ENCODE results near the gene ECE1. TPM values are rescaled to one million over a fixed set of nuclear protein-coding genes. Genes with fewer than 3 reads are reported as not detected.

Gene ECE1
- total and polyA plus RNA-seq, 12 donors, result 86.1 to 588 (median 222) TPM

DNA sequence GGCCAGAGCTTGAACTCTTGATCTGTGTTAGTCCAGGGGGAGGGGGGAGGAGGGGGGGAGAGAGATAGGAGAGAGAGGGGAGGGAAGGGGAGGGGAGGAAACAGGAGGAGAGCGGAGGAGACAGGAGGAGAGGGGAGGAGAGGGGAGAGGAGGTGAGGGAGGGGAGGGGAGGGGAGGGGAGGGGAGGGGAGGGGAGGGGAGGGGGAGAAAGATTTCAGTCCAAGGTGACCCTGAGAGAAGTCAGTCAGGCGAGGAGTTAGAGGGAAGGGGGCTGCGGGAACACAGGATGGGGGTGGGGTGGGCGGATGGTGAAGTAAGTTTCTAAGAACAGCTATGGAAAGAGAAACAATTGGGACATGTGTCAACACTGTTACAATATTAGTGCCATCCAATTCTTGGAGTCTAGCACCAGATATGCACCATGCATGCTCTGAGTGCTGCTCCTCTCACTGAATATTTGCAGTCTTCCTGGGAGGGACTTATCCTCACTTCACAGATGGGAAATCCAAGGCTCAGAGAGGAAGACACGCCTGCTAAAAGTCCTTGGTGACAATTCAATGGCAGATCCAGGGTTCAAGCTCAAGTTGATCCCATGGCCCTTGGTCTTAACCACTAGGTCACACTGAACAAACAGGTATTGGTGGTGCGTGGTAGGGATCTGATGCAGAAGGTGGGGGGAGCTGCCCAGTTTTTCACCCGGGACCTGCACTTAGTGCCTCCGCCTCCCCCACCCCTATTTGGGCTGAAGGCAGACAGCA, 42.5 kb upstream of the ECE1 start:
- 45 to 49% (median 47%) methylated on average over 7 to 8 of the region's 8 CpGs for WGBS, 4 donors
- Histone ChIP-seq H3K27ac (peak overlapping the region; percentile 25 to 98 (median 94)), H3K4me1 (replicated peaks in 1 of 2) (peaks cover 85 to 93% of the 10 kb centered on the region in 2 donors), H3K27me3 (no peaks in the 10 kb centered on the region), H3K36me3 (replicated peaks in 1 of 2) (no peaks in the 10 kb centered on the region), H3K4me3 (no peak overlapping the region), H3K9me3 (replicated peaks in 1 of 3) (no peaks in the 10 kb centered on the region)
- DNase-seq, result peak in 5 of 7 donors; percentile 18 to 48 (median 38)
- TF ChIP-seq, protein P1, sequence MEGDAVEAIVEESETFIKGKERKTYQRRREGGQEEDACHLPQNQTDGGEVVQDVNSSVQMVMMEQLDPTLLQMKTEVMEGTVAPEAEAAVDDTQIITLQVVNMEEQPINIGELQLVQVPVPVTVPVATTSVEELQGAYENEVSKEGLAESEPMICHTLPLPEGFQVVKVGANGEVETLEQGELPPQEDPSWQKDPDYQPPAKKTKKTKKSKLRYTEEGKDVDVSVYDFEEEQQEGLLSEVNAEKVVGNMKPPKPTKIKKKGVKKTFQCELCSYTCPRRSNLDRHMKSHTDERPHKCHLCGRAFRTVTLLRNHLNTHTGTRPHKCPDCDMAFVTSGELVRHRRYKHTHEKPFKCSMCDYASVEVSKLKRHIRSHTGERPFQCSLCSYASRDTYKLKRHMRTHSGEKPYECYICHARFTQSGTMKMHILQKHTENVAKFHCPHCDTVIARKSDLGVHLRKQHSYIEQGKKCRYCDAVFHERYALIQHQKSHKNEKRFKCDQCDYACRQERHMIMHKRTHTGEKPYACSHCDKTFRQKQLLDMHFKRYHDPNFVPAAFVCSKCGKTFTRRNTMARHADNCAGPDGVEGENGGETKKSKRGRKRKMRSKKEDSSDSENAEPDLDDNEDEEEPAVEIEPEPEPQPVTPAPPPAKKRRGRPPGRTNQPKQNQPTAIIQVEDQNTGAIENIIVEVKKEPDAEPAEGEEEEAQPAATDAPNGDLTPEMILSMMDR (IDR thresholded peaks at IDR 0.05), result no peak
- peak in 1 of 2 donors; percentile 37 for TF ChIP-seq POLR2A (IDR thresholded peaks at IDR 0.05)
- intact Hi-C loops (cut with DNase I), result no loop called here

DNA sequence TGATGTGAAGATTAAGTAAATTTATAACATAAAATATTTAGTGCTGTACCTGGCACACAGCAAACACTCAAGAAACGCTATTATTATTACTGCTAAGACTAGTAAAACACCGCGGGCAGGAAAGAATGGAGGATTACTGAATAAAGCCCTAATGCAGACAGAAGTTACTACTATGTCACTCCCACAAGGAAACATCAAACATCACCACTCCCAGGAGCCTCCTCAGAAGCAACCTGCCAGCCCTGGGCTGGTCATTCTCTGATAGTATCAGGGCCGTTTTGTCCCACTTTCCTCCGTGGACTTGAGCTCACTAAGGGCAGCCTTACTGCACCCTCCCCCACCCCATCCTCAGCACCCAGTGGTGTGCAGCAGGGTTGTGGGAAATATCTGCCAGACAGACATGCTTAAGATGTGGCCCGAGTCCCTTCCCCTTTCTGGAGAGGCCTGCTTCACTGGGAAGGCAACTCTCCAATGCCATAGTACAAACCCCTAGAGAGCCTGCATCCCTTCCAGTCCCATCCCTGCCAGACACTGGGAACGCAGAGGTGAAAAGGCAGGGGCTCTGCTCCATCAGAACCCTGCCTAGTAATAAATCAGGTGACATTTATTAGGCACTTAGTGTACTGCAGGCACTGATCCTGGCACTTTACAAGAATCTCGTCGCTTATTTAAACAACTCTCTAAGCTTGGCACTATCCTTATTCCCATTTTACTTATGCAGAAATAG, 41.7 kb upstream of the ECE1 start:
- Histone ChIP-seq H3K27me3 (no peaks in the 10 kb centered on the region), H3K27ac (peak overlapping the region in 4 of 5 donors; percentile 34 to 98 (median 95)), H3K4me3 (no peak overlapping the region), H3K36me3 (replicated peaks in 1 of 2) (no peaks in the 10 kb centered on the region), H3K9me3 (replicated peaks in 1 of 3) (no peaks in the 10 kb centered on the region), H3K4me1 (replicated peaks in 1 of 2) (peaks cover 82 to 93% of the 10 kb centered on the region in 2 donors)
- intact Hi-C loops (cut with DNase I), result no loop called here
- 26 to 38% (median 37%) methylated on average over 8 to 9 of the region's 9 CpGs for WGBS, 4 donors
- TF ChIP-seq POLR2A (IDR thresholded peaks at IDR 0.05), result peak in 1 of 2 donors; percentile 28
- TF ChIP-seq, protein P1 (IDR thresholded peaks at IDR 0.05), result no peak
- peak in 3 of 7 donors; percentile 30 to 41 (median 40) for DNase-seq

DNA sequence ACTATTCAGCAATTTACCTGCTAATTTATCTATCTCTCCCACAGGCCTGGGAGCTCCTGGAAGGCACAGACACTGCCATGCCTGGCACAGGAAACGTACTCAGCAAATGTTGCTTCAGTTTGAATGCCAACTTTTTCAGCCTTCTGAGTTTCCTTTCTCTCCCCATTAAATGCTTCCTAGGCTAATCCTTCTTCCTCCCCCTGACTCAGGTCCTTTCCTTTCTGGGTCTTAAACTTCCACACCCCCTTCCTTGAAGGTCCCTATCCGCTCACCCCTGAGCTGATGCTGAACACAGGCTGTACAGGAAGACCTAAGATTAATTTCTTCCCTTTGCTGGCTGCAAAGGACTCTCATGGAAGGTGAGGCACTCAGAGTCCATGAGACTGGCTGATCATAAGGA, 40.3 kb upstream of the ECE1 start:
- Histone ChIP-seq H3K4me3 (no peak overlapping the region), H3K27ac (peak overlapping the region; percentile 43 to 98 (median 84)), H3K4me1 (replicated peaks in 1 of 2) (peaks cover 82 to 93% of the 10 kb centered on the region in 2 donors), H3K36me3 (replicated peaks in 1 of 2) (no peaks in the 10 kb centered on the region), H3K27me3 (no peaks in the 10 kb centered on the region), H3K9me3 (replicated peaks in 1 of 3) (no peaks in the 10 kb centered on the region)
- intact Hi-C loops (cut with DNase I), result no loop called here
- peak in 3 of 7 donors; percentile 4 to 22 (median 9) for DNase-seq
- WGBS, 4 donors, result 44 to 74% (median 60%) methylated on average over 2 of the region's 2 CpGs
- TF ChIP-seq POLR2A (IDR thresholded peaks at IDR 0.05), result no peak
- TF ChIP-seq, protein P1 (IDR thresholded peaks at IDR 0.05), result no peak

DNA sequence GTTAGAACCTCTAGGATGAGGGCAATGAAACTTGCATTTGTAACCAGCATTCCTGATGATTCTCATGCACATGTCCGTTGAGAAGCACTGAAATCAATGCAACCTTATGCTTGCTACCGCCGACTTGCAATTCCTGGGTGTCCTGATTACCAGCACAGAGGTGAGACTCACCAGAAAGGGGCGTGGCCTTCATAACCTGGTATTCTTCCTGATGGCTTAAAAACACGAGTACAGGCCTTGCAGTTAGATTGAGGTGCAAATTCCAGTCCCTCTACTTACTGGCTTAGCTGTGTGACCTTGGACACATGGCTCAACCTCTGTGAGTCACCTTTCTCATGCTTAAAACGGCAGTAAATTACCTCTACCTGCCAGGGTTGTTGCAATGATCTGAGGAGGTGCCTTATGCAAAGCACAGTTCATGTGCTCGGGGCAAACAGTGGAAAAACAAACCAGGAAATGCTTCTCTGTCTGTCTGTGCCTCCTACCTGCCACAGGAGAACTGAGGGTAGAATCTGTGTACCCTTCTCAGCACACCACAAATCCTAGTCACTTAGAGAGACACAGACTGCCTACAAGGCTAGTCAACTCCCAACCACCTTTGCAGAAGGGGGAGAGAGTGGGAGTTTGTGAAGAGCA, 39.1 kb upstream of the ECE1 start:
- intact Hi-C loops (cut with DNase I), result no loop called here
- peak in 6 of 7 donors; percentile 73 to 90 (median 84) for DNase-seq
- WGBS, 4 donors, result 37 to 49% (median 42%) methylated on average over 2 to 7 of the region's 7 CpGs
- Histone ChIP-seq H3K36me3 (replicated peaks in 1 of 2) (no peaks in the 10 kb centered on the region), H3K4me3 (no peak overlapping the region), H3K27ac (peak overlapping the region; percentile 8 to 98 (median 91)), H3K27me3 (no peaks in the 10 kb centered on the region), H3K9me3 (replicated peaks in 1 of 3) (no peaks in the 10 kb centered on the region), H3K4me1 (replicated peaks in 1 of 2) (peaks cover 82 to 93% of the 10 kb centered on the region in 2 donors)
- TF ChIP-seq, protein P1 (IDR thresholded peaks at IDR 0.05), result no peak
- peak in 1 of 2 donors; percentile 68 for TF ChIP-seq POLR2A (IDR thresholded peaks at IDR 0.05)
